ENCODE data around the gene IL17RE. TPM values are rescaled to one million over a fixed set of nuclear protein-coding genes. Genes with fewer than 3 reads are reported as not detected.

The IL17RE gene
- total and polyA plus RNA-seq, 2 of the 13 experiments (the other 11 are each of a cell fraction or from before 2014, with no cell fraction given): 14.5 to 24.1 TPM

GRCh38 chr3:9862391-9863057 lies 40.1 kb upstream of the IL17RE start (continued):
- TF ChIP-seq ZNF646 (CRISPR knock-in tag; IDR thresholded peaks at IDR 0.05): no peak
- peak; percentile 70 for TF ChIP-seq HNRNPLL (IDR thresholded peaks at IDR 0.05; ENCODE audit: low read depth, low read length, poor library complexity, severe bottlenecking)
- TF ChIP-seq REXO4 (CRISPR knock-in tag; IDR thresholded peaks at IDR 0.05; ENCODE audit: borderline replicate concordance): no peak
- TF ChIP-seq HIC2 (CRISPR knock-in tag; IDR thresholded peaks at IDR 0.05; ENCODE audit: low read depth): no peak
- TF ChIP-seq ZNF567 (CRISPR knock-in tag; IDR thresholded peaks at IDR 0.05; ENCODE audit: borderline replicate concordance): 0 out of 2 replicates have a peak, but pooled peaks have one; percentile 53
- no peak for TF ChIP-seq ZFP37 (CRISPR knock-in tag; IDR thresholded peaks at IDR 0.05; ENCODE audit: borderline replicate concordance)
- no peak for TF ChIP-seq HNRNPUL1 (IDR thresholded peaks at IDR 0.05; ENCODE audit: low read depth, low read length)
- 0 out of 2 replicates have a peak, but pooled peaks have one; percentile 12 for TF ChIP-seq KLF9 (CRISPR knock-in tag; IDR thresholded peaks at IDR 0.05; ENCODE audit: low read depth)
- no peak for TF ChIP-seq ELK4 (CRISPR knock-in tag; IDR thresholded peaks at IDR 0.05; ENCODE audit: borderline replicate concordance)
- no peak for TF ChIP-seq NFIB (CRISPR knock-in tag; IDR thresholded peaks at IDR 0.05; ENCODE audit: borderline replicate concordance)
- TF ChIP-seq CEBPZ (IDR thresholded peaks at IDR 0.05; ENCODE audit: low read length): no peak
- TF ChIP-seq GATAD2A (CRISPR knock-in tag; IDR thresholded peaks at IDR 0.05): peak; percentile 55; the same call in 1 of the 2 replicates
- 0 out of 2 replicates have a peak, but pooled peaks have one; percentile 36 for TF ChIP-seq ZIK1 (CRISPR knock-in tag; IDR thresholded peaks at IDR 0.05; ENCODE audit: borderline replicate concordance, low read depth)
- no peak; the same call in 1 of the 2 replicates for TF ChIP-seq RFXANK (CRISPR knock-in tag; IDR thresholded peaks at IDR 0.05)
- 0 out of 2 replicates have a peak, but pooled peaks have one; percentile 55 for TF ChIP-seq ZBTB42 (CRISPR knock-in tag; IDR thresholded peaks at IDR 0.05)
- TF ChIP-seq SRSF9 (IDR thresholded peaks at IDR 0.05; ENCODE audit: borderline replicate concordance, insufficient read depth, low read depth, low read length, poor library complexity, severe bottlenecking): no peak

All from HepG2 (cell line).